GM21723 (cell line): Measurements from ENCODE around the gene CETN3.
"Not testable (repeated sequence)": the region's sequence is repeated elsewhere in the genome, so short reads cannot be mapped to it uniquely, and the experiment has no call there.

Experiments used
- ATAC-seq: cut with Tn5 transposase; IDR thresholded peaks from one replicate; pipeline ENCODE4 v1.9.1; 2021; ENCODE audit warnings: mild to moderate bottlenecking, moderate library complexity; ENCODE audit not compliant: unreplicated experiment

Gene CETN3

GRCh38 chr5:90384389-90384788 lies 25.2 kb downstream of the CETN3 start:
- ATAC-seq, result no peak

- ATAC-seq, result no peak
Observed at GRCh38 chr5:90383903-90384302, 25.7 kb downstream of the CETN3 start.

GRCh38 chr5:90381213-90381929 lies 28.2 kb downstream of the CETN3 start:
- no peak for ATAC-seq

GRCh38 chr5:90379652-90380051 lies 29.9 kb downstream of the CETN3 start:
- ATAC-seq, result no peak

- no peak for ATAC-seq
Observed at GRCh38 chr5:90378752-90379151, 30.8 kb downstream of the CETN3 start.

- ATAC-seq, result not testable (repeated sequence)
Observed at GRCh38 chr5:90371269-90371668, 38.3 kb downstream of the CETN3 start.

GRCh38 chr5:90368454-90369246 lies 40.9 kb downstream of the CETN3 start:
- peak; percentile 87 for ATAC-seq

- ATAC-seq, result no peak
Observed at GRCh38 chr5:90367879-90368278, 41.7 kb downstream of the CETN3 start.

GRCh38 chr5:90366948-90367347 lies 42.6 kb downstream of the CETN3 start:
- no peak for ATAC-seq

GRCh38 chr5:90365328-90365727 lies 44.2 kb downstream of the CETN3 start:
- ATAC-seq, result no peak

- no peak for ATAC-seq
Observed at GRCh38 chr5:90359073-90359920, 50.3 kb downstream of the CETN3 start.

- ATAC-seq, result no peak
Observed at GRCh38 chr5:90356622-90357021, 52.9 kb downstream of the CETN3 start.

GRCh38 chr5:90356176-90356575 lies 53.4 kb downstream of the CETN3 start:
- ATAC-seq, result no peak

GRCh38 chr5:90355635-90356034 lies 53.9 kb downstream of the CETN3 start:
- ATAC-seq, result no peak

GRCh38 chr5:90353254-90353653 lies 56.3 kb downstream of the CETN3 start:
- ATAC-seq, result no peak

GRCh38 chr5:90351101-90351500 lies 58.5 kb downstream of the CETN3 start:
- no peak for ATAC-seq

GRCh38 chr5:90347462-90347861 lies 62.1 kb downstream of the CETN3 start:
- ATAC-seq, result no peak

- no peak for ATAC-seq
Observed at GRCh38 chr5:90345684-90346083, 63.9 kb downstream of the CETN3 start.

- ATAC-seq, result no peak
Observed at GRCh38 chr5:90344689-90345088, 64.9 kb downstream of the CETN3 start.

- not testable (repeated sequence) for ATAC-seq
Observed at GRCh38 chr5:90343731-90344130, 65.8 kb downstream of the CETN3 start.

GRCh38 chr5:90342576-90342975 lies 67.0 kb downstream of the CETN3 start:
- no peak for ATAC-seq
